RWPE1 (cell line): ENCODE results near the gene SCN3A.

ENCODE experiments used
- CTCF ChIA-PET: fragments of 350-600 bp; sonication (Branson Sonifier 250); formaldehyde crosslinking; extraction: SDS; loops from one replicate; lab custom pipeline; 2021; lab: Yijun Ruan, JAX
- POLR2A ChIA-PET: fragments of 400-600 bp; formaldehyde crosslinking; extraction: SDS; loops from one replicate; lab custom pipeline; 2020; ENCODE audit warnings: antibody characterized with exemption; ENCODE audit not compliant: low non-redundant PET; lab: Yijun Ruan, JAX
- DNase-seq: peaks from one replicate; pipeline ENCODE4 v3.0.0; 2012; ENCODE audit warnings: low spot score
- H3K27ac ChIP-seq: fragments of 450-650 bp; 2 replicates; pipeline ENCODE4 v1.5.1; 2017
- TF ChIP-seq, protein P1 (sequence below): fragments of 450-650 bp; conservative IDR thresholded peaks from 2 replicates; pipeline ENCODE4 v1.5.1; 2017; ENCODE audit warnings: low read depth, mild to moderate bottlenecking

The SCN3A gene

DNA sequence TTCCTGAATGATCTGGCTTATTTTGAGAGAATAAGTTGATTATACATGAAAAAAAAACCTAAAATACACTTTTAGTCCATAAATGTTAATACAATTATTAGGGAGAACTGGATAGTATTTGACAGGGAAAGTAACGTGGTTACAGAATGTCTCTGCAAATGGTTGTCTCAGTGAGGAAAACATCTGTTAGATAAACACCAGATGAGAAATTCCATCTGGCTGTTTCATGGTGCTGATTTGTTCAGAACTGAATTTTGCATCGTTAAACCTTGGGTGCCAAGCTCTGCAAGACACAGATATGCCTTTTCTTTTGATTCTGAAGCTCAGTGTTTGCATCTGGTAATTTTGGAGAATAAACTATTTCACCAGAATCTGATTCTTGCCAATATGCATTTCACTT lies 90.4 kb downstream of the SCN3A start:
- no peak for DNase-seq
- ChIA-PET POLR2A (no interaction called here), CTCF (interaction anchor here (1.2 kb wide), 1 partner anchor 12 kb away, joined by 3 read pairs; no protein-coding TSS in a partner anchor)

GRCh38 chr2:165112789-165113188 lies 91.1 kb downstream of the SCN3A start:
- TF ChIP-seq, protein P1, sequence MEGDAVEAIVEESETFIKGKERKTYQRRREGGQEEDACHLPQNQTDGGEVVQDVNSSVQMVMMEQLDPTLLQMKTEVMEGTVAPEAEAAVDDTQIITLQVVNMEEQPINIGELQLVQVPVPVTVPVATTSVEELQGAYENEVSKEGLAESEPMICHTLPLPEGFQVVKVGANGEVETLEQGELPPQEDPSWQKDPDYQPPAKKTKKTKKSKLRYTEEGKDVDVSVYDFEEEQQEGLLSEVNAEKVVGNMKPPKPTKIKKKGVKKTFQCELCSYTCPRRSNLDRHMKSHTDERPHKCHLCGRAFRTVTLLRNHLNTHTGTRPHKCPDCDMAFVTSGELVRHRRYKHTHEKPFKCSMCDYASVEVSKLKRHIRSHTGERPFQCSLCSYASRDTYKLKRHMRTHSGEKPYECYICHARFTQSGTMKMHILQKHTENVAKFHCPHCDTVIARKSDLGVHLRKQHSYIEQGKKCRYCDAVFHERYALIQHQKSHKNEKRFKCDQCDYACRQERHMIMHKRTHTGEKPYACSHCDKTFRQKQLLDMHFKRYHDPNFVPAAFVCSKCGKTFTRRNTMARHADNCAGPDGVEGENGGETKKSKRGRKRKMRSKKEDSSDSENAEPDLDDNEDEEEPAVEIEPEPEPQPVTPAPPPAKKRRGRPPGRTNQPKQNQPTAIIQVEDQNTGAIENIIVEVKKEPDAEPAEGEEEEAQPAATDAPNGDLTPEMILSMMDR, result no peak
- POLR2A ChIA-PET, result no interaction called here
- no peak overlapping the region for H3K27ac ChIP-seq
- CTCF ChIA-PET, result no interaction called here
- DNase-seq, result no peak

More for the DNA sequence above, 90.4 kb downstream of the SCN3A start:
- no peak overlapping the region for H3K27ac ChIP-seq
- TF ChIP-seq, protein P1, result no peak

GRCh38 chr2:165112133-165112573 lies 91.7 kb downstream of the SCN3A start:
- TF ChIP-seq, protein P1, result no peak
- ChIA-PET POLR2A (no interaction called here), CTCF (no interaction called here)
- DNase-seq, result no peak
- H3K27ac ChIP-seq, result no peak overlapping the region

- DNase-seq, result no peak
- CTCF ChIA-PET, result no interaction called here
Measured at GRCh38 chr2:165110394-165110793, 93.5 kb downstream of the SCN3A start.

DNA sequence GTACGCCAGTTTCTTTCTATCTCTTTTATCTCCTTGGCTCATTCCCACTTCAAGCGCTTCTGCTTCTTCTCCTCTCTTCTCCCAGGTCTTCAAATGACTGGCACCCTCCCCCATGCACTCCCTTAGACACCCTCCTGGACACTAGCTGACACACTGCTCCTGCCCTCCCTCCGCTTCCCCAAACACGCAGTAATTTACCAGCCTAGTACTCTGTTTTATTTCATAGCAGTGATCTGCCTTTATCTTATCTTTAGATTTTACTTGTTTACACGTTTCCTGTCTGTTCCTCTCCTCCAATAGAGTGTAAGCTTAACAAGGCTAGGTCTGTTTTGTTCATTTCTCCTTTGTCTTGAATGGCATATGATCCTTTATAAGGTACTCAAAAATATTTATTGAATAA lies 93.9 kb downstream of the SCN3A start:
- TF ChIP-seq, protein P1, result no peak
- no peak overlapping the region for H3K27ac ChIP-seq
- DNase-seq, result no peak
- POLR2A ChIA-PET, result no interaction called here
- CTCF ChIA-PET, result no interaction called here

More at GRCh38 chr2:165110394-165110793, 93.5 kb downstream of the SCN3A start:
- POLR2A ChIA-PET, result no interaction called here
- H3K27ac ChIP-seq, result no peak overlapping the region
- TF ChIP-seq, protein P1, result no peak

GRCh38 chr2:165105926-165106325 lies 97.9 kb downstream of the SCN3A start:
- DNase-seq, result no peak
- POLR2A ChIA-PET, result no interaction called here
- CTCF ChIA-PET, result no interaction called here
- TF ChIP-seq, protein P1, result no peak
- no peak overlapping the region for H3K27ac ChIP-seq
